ENCODE measurements around the gene LMNA. TPM values are rescaled to one million over a fixed set of nuclear protein-coding genes. Genes with fewer than 3 reads are reported as not detected.
A peak's percentile ranks its signal among the peaks of the same experiment; 100 is the strongest.
"Not testable (repeated sequence)": the region's sequence is repeated elsewhere in the genome, so short reads cannot be mapped to it uniquely, and the experiment has no call there.

LMNA gene
- total RNA-seq, 1 donor from 2014 or later, result 322 TPM

DNA sequence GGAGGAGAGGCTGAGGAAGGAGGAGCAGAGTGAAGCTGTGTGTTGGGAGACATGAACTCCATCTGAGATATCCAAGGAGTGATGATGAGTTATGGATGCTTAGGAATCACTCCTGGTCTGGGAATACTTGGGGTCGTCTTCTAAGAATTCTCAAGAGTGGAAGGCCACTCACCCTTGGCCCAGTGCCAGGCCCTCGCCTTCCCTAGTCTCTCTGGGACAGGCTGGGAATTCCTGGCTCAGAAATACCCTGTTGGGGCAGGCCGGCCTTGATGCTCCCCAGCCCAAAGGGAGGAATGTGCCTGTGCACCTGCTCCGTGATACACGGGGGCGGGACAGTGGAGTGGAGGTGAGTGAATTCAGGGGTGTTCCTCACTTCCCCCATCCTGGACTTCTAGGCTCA lies 12.6 kb upstream of the LMNA start:
- no peak for DNase-seq (ENCODE audit: low spot score)
- ATAC-seq, result no peak
- intact Hi-C loops (cut with DNase I), result no loop called here

GRCh38 chr1:156102633-156103511 lies 11.6 kb upstream of the LMNA start:
- ATAC-seq (no peak), DNase-seq (ENCODE audit: low spot score) (no peak)
- intact Hi-C loops (cut with DNase I), result no loop called here

DNA sequence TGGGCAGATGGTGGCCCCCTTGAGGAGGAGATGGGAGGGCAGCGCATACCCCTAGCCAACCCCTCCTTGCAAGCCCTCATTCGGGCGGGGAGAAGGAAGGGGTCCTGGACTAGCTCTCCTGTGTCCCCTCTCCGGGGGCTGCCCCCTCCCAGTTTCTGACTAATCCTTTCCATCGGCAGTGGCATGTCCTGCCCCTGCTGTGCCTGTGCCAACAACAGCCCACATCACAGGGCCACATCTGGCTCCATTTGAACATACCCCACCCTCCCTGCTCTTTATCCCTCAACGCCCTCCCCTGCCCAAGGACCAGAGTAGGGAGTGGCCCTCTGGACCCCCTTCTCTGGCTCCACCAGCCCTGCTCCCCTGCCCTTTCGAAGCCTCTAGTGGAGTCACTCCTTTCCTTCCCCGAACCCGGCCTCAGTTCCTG lies 11.0 kb upstream of the LMNA start:
- intact Hi-C loops (cut with DNase I), result no loop called here
- ATAC-seq (no peak), DNase-seq (ENCODE audit: low spot score) (peak; percentile 73)

GRCh38 chr1:156104065-156104810 lies 10.3 kb upstream of the LMNA start:
- peak; percentile 69 for ATAC-seq
- DNase-seq (ENCODE audit: low spot score), result peak; percentile 86
- intact Hi-C loops (cut with DNase I), result no loop called here

GRCh38 chr1:156104861-156105832 lies 9.4 kb upstream of the LMNA start:
- intact Hi-C loops (cut with DNase I), result no loop called here
- DNase-seq (ENCODE audit: low spot score), result no peak
- peak; percentile 1 for ATAC-seq

GRCh38 chr1:156106624-156107488 lies 7.7 kb upstream of the LMNA start:
- no peak for DNase-seq (ENCODE audit: low spot score)
- ATAC-seq, result peak; percentile 2
- intact Hi-C loops (cut with DNase I), result no loop called here

DNA sequence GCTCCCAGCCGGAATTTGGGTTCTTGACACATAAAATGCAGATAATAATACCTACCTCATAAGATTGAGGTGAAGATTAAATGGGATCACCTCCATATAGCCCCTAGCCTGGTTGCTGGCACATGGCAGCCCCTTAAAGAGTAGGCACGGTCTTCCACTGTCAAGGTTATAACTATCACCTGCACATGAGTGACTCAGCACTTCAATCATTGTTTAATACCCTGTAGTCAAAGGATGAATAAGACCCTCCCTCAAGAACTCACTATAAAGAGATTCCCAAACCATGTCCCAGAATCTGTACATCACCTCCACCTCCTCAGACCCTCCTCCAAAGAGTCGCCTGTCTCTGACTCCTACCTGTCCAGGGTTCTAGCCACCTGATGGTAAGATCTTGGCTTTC lies 6.5 kb upstream of the LMNA start:
- no peak for DNase-seq (ENCODE audit: low spot score)
- intact Hi-C loops (cut with DNase I), result no loop called here
- ATAC-seq, result no peak

- DNase-seq (ENCODE audit: low spot score) (no peak), ATAC-seq (no peak)
- intact Hi-C loops (cut with DNase I), result no loop called here
Measured at GRCh38 chr1:156108664-156109241, 5.8 kb upstream of the LMNA start.

DNA sequence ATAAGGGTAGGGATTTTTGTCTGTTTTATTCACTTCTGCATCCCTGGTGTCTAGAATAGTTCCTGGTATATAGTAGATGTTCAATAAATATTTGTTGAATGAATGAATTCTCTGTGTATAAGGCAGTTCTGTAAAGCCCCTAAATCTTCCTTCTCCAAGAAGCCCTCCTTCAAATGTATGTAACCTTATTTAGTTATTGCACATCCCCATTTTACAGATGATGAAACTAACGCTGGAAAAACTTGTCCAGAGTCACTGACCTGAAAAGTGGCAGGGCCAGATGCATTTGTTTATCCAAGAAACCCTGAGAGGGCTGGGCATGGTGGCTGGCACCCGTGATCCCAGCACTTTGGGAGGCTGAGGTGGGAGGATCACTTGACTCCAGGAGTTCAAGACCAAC lies 4.3 kb upstream of the LMNA start:
- ATAC-seq (no peak), DNase-seq (ENCODE audit: low spot score) (no peak)
- intact Hi-C loops (cut with DNase I), result no loop called here

DNA sequence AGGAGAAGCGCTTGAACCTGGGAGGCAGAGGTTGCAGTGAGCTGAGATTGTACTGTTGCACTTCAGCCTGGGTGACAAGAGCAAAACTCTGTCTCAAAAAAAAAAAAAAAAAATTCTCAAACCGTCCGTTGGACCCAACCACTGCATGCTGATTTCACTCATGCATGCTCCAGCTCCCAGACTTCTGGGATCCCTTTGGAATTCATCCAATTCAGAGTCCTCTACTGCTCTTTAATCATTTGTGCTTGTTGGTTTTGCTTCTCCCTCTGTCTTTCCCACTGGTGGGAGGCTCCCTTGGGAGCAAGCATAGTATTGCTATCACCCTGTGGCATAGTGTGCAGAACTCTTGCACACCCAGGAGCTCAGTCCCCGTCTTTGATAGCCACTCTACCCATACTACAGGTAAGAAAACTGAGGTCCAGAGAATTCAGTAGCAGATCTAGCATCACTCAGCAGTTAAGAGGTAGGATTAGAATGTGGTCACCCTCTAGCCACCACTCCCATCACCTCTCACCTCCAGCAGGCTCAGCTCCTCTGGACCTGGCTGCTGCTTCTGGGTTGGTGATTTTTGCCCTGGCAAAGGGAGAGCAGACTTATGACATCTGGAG lies 3.1 kb upstream of the LMNA start:
- no peak for ATAC-seq
- intact Hi-C loops (cut with DNase I), result no loop called here

GRCh38 chr1:156112276-156113137 lies 2.0 kb upstream of the LMNA start:
- no peak for DNase-seq (ENCODE audit: low spot score)
- intact Hi-C loops (cut with DNase I), result no loop called here

More for the DNA sequence above, 3.1 kb upstream of the LMNA start:
- no peak for DNase-seq (ENCODE audit: low spot score)

GRCh38 chr1:156113282-156113950 lies 1.1 kb upstream of the LMNA start:
- no peak for DNase-seq (ENCODE audit: low spot score)
- no peak for ATAC-seq
- intact Hi-C loops (cut with DNase I), result no loop called here

More at GRCh38 chr1:156112276-156113137, 2.0 kb upstream of the LMNA start:
- no peak for ATAC-seq

DNA sequence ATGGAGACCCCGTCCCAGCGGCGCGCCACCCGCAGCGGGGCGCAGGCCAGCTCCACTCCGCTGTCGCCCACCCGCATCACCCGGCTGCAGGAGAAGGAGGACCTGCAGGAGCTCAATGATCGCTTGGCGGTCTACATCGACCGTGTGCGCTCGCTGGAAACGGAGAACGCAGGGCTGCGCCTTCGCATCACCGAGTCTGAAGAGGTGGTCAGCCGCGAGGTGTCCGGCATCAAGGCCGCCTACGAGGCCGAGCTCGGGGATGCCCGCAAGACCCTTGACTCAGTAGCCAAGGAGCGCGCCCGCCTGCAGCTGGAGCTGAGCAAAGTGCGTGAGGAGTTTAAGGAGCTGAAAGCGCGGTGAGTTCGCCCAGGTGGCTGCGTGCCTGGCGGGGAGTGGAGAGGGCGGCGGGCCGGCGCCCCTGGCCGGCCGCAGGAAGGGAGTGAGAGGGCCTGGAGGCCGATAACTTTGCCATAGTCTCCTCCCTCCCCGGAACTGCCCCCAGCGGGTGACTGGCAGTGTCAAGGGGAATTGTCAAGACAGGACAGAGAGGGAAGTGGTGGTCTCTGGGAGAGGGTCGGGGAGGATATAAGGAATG lies 505 bp downstream of the LMNA start:
- intact Hi-C loops (cut with DNase I), result no loop called here
- DNase-seq (ENCODE audit: low spot score) (peak; percentile 74), ATAC-seq (peak; percentile 23)

DNA sequence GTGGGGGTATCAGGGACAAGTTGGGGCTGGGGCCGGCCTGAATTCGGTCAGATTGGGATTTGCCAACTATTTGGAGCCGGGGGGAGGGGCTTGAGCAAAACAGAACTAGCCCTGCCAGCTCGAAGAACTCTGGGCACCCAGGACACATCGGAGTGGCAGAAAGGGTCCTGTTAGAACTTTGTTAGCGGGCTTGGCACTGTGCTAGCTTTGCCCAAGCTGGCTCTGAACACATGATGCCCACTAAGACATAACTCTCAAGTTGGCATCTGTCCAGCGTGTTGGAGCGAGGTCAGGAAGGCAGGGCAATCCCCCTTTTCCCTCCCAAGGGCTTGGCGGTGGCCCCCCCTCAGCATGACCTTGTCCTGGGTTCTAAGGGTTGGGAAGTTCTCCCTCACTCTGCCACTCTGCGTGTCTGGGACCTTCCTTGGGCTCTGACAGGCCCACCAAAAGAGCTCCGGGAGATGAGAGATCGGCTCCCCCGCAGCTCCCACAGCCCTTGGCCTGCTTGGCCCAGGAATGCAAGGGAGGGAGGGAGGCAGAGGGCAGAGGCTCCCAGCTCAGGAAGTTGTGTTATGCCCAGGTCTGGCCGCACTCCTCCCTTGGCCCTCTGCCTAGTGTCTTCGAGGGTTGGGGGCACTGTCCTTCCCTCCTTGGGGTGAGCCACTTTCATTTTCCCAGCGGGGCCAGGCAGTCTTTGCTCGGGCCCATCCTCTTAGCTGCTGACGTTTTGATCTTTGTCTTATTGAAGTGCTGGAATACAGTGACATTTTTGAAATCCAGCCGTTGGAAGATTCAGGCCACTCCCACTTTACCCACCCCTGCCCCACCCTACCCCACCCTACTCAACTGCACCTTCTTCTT lies 1.2 kb downstream of the LMNA start:
- intact Hi-C loops (cut with DNase I), result no loop called here
- DNase-seq (ENCODE audit: low spot score) (peak; percentile 81), ATAC-seq (peak; percentile 44)

DNA sequence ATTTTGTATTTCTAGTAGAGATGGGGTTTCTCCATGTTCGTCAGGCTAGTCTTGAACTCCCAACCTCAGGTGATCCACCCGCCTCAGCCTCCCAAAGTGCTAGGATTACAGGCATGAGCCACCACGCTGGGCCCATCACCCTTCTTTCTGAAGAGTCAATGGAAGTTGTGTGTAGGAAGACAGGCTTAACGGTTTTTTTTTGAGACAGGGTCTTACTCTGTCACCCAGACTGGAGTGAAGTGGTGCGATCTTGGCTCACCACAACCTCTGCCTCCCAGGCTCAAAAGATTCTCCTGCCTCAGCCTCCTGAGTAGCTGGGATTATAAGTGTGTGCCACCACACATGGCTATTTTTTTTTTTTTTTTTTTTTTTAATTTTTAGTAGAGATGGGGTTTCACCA lies 2.2 kb downstream of the LMNA start:
- DNase-seq (ENCODE audit: low spot score); ATAC-seq; intact Hi-C loops (cut with DNase I): not testable (repeated sequence)

All from sciatic nerve (tissue), 2 donors.